Stimulated activated CD4-positive, alpha-beta T cell treated with anti-CD3 and anti-CD28 coated beads, Interleukin-2, amount 100 ng/mL, for 4 hours (primary cell): Measurements from ENCODE around the gene PHLDB3.
"Not testable (repeated sequence)": the region's sequence is repeated elsewhere in the genome, so short reads cannot be mapped to it uniquely, and the experiment has no call there.

Source experiments
- DNase-seq: peaks from one replicate; pipeline ENCODE4 v3.0.0-alpha.2; 2020; ENCODE audit warnings: low read depth

PHLDB3 gene

GRCh38 chr19:43439709-43440063, 64.9 kb downstream of the PHLDB3 start:
- no peak for DNase-seq

GRCh38 chr19:43439032-43439708, 65.4 kb downstream of the PHLDB3 start:
- DNase-seq = peak; percentile 42

- no peak for DNase-seq
Observed at GRCh38 chr19:43438291-43439031, 66.1 kb downstream of the PHLDB3 start.

- DNase-seq = no peak
Observed at GRCh38 chr19:43437712-43438111, 66.8 kb downstream of the PHLDB3 start.

- DNase-seq = not testable (repeated sequence)
Observed at GRCh38 chr19:43437284-43437683, 67.3 kb downstream of the PHLDB3 start.

- no peak for DNase-seq
Observed at GRCh38 chr19:43435775-43436174, 68.8 kb downstream of the PHLDB3 start.

GRCh38 chr19:43433689-43434088, 70.9 kb downstream of the PHLDB3 start:
- DNase-seq = no peak

GRCh38 chr19:43433358-43433673, 71.2 kb downstream of the PHLDB3 start:
- no peak for DNase-seq

- no peak for DNase-seq
Observed at GRCh38 chr19:43430976-43431375, 73.6 kb downstream of the PHLDB3 start.

GRCh38 chr19:43430142-43430710, 74.3 kb downstream of the PHLDB3 start:
- DNase-seq = no peak

GRCh38 chr19:43429395-43429794, 75.2 kb downstream of the PHLDB3 start:
- no peak for DNase-seq

GRCh38 chr19:43425567-43426392, 78.8 kb downstream of the PHLDB3 start:
- no peak for DNase-seq
